ENCODE data around the gene PPM1A. TPM values are rescaled to one million over a fixed set of nuclear protein-coding genes. Genes with fewer than 3 reads are reported as not detected.

The PPM1A gene
- total and polyA plus RNA-seq, 2 of the 8 experiments (the other 6 are each of a cell fraction or from before 2014, with no cell fraction given) = 14.0 to 51.2 TPM

GRCh38 chr14:60248697-60249318 lies at the start of gene PPM1A (continued):
- TF ChIP-seq RBBP5 (IDR thresholded peaks at IDR 0.05; ENCODE audit: borderline replicate concordance, low read depth, low read length) = peak; percentile 73; the same call in 1 of the 2 replicates
- TF ChIP-seq SRF (IDR thresholded peaks at IDR 0.05; ENCODE audit: low read depth, low read length) = no peak
- TF ChIP-seq BCL11A (IDR thresholded peaks at IDR 0.05; ENCODE audit: low read depth in 2 of 2, low read length in 2 of 2) = no peak
- peak; percentile 98 for TF ChIP-seq JUND (IDR thresholded peaks at IDR 0.05; ENCODE audit: low read length)
- TF ChIP-seq ASH2L (IDR thresholded peaks at IDR 0.05; ENCODE audit: low read length) = peak; percentile 67
- TF ChIP-seq TBP (IDR thresholded peaks at IDR 0.05; ENCODE audit: low read depth, low read length) = peak; percentile 93
- TF ChIP-seq JUN (IDR thresholded peaks at IDR 0.05; ENCODE audit: low read depth, low read length) = peak; percentile 69; the same call in 1 of the 2 replicates
- 0 out of 2 replicates have a peak, but pooled peaks have one; percentile 14 for TF ChIP-seq TCF12 (IDR thresholded peaks at IDR 0.05; ENCODE audit: low read depth, low read length)
- peak; percentile 93 for TF ChIP-seq PHF8 (conservative IDR thresholded peaks at IDR 0.05; ENCODE audit: low read depth, low read length)
- TF ChIP-seq POLR2A (IDR thresholded peaks at IDR 0.05; ENCODE audit: control extremely low read depth in 1 of 2, low read depth in 2 of 2, low read length in 2 of 2) = peak; percentile 93 to 98
- peak; percentile 84 for TF ChIP-seq ATF2 (IDR thresholded peaks at IDR 0.05; ENCODE audit: low read length)
- 0 out of 2 replicates have a peak, but pooled peaks have one; percentile 35 for TF ChIP-seq SP1 (IDR thresholded peaks at IDR 0.05; ENCODE audit: low read depth, low read length)
- TF ChIP-seq POLR2AphosphoS5 (IDR thresholded peaks at IDR 0.05; ENCODE audit: low read depth, low read length) = peak; percentile 89
- TF ChIP-seq EP300 (IDR thresholded peaks at IDR 0.05; ENCODE audit: borderline replicate concordance in 1 of 2, low read depth in 2 of 2, low read length in 2 of 2) = peak in 1 of 2 experiments; percentile 79; a peak in 1 of 3 replicates
- TF ChIP-seq TAF1 (IDR thresholded peaks at IDR 0.05; ENCODE audit: low read depth, low read length) = peak; percentile 85
- no peak for TF ChIP-seq HDAC6 (IDR thresholded peaks at IDR 0.05; ENCODE audit: low read depth, low read length)
- TF ChIP-seq GTF2F1 (IDR thresholded peaks at IDR 0.05; ENCODE audit: borderline replicate concordance, low read depth, low read length) = 0 out of 2 replicates have a peak, but pooled peaks have one; percentile 64
- TF ChIP-seq, protein P1, sequence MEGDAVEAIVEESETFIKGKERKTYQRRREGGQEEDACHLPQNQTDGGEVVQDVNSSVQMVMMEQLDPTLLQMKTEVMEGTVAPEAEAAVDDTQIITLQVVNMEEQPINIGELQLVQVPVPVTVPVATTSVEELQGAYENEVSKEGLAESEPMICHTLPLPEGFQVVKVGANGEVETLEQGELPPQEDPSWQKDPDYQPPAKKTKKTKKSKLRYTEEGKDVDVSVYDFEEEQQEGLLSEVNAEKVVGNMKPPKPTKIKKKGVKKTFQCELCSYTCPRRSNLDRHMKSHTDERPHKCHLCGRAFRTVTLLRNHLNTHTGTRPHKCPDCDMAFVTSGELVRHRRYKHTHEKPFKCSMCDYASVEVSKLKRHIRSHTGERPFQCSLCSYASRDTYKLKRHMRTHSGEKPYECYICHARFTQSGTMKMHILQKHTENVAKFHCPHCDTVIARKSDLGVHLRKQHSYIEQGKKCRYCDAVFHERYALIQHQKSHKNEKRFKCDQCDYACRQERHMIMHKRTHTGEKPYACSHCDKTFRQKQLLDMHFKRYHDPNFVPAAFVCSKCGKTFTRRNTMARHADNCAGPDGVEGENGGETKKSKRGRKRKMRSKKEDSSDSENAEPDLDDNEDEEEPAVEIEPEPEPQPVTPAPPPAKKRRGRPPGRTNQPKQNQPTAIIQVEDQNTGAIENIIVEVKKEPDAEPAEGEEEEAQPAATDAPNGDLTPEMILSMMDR (IDR thresholded peaks at IDR 0.05; ENCODE audit: control extremely low read depth in 1 of 3, insufficient read depth in 1 of 3, low read depth in 1 of 3, low read length in 3 of 3) = 0 out of 4 replicates have a peak, but pooled peaks of 1 of the 3 experiments have one; percentile 2

Measured in H1 (cell line).